HG02884 (cell line): ENCODE results near the gene ADAR.
A peak's percentile ranks its signal among the peaks of the same experiment; 100 is the strongest.
"Not testable (repeated sequence)": the region's sequence is repeated elsewhere in the genome, so short reads cannot be mapped to it uniquely, and the experiment has no call there.

Experiments used
- ATAC-seq: cut with Tn5 transposase; IDR thresholded peaks from one replicate; pipeline ENCODE4 v1.9.1; 2021; ENCODE audit warnings: mild to moderate bottlenecking, moderate library complexity; ENCODE audit not compliant: unreplicated experiment

ADAR gene, protein sequence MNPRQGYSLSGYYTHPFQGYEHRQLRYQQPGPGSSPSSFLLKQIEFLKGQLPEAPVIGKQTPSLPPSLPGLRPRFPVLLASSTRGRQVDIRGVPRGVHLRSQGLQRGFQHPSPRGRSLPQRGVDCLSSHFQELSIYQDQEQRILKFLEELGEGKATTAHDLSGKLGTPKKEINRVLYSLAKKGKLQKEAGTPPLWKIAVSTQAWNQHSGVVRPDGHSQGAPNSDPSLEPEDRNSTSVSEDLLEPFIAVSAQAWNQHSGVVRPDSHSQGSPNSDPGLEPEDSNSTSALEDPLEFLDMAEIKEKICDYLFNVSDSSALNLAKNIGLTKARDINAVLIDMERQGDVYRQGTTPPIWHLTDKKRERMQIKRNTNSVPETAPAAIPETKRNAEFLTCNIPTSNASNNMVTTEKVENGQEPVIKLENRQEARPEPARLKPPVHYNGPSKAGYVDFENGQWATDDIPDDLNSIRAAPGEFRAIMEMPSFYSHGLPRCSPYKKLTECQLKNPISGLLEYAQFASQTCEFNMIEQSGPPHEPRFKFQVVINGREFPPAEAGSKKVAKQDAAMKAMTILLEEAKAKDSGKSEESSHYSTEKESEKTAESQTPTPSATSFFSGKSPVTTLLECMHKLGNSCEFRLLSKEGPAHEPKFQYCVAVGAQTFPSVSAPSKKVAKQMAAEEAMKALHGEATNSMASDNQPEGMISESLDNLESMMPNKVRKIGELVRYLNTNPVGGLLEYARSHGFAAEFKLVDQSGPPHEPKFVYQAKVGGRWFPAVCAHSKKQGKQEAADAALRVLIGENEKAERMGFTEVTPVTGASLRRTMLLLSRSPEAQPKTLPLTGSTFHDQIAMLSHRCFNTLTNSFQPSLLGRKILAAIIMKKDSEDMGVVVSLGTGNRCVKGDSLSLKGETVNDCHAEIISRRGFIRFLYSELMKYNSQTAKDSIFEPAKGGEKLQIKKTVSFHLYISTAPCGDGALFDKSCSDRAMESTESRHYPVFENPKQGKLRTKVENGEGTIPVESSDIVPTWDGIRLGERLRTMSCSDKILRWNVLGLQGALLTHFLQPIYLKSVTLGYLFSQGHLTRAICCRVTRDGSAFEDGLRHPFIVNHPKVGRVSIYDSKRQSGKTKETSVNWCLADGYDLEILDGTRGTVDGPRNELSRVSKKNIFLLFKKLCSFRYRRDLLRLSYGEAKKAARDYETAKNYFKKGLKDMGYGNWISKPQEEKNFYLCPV

DNA sequence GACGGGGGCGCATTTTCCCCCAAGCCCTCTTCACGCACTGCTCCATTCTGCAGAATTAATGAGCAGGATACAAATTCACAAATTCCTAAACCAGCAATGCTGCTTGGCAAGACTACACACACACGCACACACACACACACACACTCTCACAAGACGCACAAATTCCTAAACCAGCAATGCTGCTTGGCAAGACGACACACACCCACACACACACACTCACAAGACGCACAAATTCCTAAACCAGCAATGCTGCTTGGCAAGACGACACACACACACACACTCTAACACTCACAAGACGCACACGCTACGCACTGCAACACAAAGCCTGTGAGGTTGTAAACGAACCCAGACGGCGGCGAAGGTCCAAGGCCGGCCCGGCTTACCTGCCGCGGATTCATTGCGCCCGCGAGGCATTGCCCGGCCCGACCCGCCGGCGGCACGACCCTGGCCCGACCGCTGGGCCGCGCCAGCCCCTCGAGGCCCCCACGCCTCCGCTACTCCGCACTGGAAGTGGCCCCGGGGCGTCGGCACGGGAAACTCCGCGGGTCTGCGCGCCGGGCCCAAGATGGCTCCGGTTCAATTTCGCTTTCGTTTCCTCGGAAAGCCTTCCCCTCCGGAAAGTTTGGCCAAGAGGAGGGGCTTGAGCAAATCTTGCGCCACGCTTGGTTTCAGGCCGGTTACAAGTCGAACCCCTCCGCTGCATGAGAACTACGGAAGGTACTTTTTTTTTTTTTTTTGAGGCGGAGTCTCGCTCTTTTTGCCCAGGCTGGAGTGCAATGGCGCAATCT lies at the start of gene ADAR:
Gene ADAR (minus strand): TSS at position 578 of the 788 bp plus-strand sequence. CDS start 180 bp downstream, at position 398.
- ATAC-seq, result peak; percentile 54

GRCh38 chr1:154657556-154657955 lies 49.6 kb upstream of the ADAR start:
- no peak for ATAC-seq

GRCh38 chr1:154652893-154653292 lies 44.9 kb upstream of the ADAR start:
- ATAC-seq, result no peak

GRCh38 chr1:154644724-154645123 lies 36.7 kb upstream of the ADAR start:
- ATAC-seq, result not testable (repeated sequence)

- ATAC-seq, result no peak
These were observed 33.5 kb upstream of the ADAR start for GRCh38 chr1:154641534-154641933.

DNA sequence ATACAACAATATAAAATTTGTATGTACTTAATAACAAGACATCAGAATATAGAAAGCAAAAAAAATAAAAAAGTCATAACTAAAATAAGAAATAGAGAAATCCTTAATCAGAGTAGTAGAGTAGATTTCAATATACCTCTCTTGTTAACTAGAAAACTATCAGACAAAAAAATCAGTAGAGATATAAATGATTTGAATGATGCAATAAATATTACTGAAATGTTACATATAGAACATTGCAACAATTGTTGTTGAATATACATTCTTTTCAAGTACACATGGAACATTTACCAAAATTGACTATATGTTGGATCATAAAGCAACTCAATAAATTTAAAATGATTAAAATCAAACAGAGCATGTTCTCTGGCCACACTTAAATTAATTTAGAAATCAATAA lies 31.9 kb upstream of the ADAR start:
- ATAC-seq, result no peak

DNA sequence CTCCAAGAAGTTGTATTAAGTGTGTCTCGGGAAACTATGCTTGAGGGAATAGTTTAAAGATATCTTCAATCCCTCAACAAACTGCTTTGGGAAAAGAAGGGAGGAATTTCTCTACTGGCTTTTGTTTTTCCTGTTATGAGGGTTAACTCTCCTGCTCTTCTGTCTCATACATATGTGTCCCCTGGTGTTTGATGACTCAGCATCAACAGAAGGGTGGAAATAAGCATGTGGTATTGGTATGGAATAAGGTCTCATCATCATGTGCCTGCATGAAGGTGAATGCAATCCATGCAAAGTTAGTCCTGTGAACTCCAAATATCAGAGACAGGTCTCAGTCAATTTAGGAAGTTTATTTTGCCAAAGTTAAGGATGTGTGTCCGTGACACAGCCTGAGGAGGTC lies 27.2 kb upstream of the ADAR start:
- no peak for ATAC-seq

- ATAC-seq, result no peak
These were observed 21.7 kb upstream of the ADAR start for GRCh38 chr1:154629675-154630073.

GRCh38 chr1:154629061-154629674 lies 21.2 kb upstream of the ADAR start:
- no peak for ATAC-seq

DNA sequence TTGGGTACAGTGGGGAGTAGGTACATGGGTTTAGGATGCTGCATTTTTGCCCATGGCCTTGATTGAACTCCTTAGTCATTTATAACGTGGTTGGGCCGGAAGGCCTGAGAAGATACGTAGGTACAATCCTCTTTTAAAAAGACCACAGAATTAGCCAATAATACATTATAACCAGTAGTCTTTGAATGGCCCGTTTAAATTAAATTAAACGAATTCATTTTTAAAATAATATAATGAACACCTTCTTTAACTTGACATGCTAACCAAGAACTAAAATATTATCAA lies 20.1 kb upstream of the ADAR start:
- no peak for ATAC-seq

GRCh38 chr1:154627257-154628120 lies 19.5 kb upstream of the ADAR start:
- ATAC-seq, result no peak

DNA sequence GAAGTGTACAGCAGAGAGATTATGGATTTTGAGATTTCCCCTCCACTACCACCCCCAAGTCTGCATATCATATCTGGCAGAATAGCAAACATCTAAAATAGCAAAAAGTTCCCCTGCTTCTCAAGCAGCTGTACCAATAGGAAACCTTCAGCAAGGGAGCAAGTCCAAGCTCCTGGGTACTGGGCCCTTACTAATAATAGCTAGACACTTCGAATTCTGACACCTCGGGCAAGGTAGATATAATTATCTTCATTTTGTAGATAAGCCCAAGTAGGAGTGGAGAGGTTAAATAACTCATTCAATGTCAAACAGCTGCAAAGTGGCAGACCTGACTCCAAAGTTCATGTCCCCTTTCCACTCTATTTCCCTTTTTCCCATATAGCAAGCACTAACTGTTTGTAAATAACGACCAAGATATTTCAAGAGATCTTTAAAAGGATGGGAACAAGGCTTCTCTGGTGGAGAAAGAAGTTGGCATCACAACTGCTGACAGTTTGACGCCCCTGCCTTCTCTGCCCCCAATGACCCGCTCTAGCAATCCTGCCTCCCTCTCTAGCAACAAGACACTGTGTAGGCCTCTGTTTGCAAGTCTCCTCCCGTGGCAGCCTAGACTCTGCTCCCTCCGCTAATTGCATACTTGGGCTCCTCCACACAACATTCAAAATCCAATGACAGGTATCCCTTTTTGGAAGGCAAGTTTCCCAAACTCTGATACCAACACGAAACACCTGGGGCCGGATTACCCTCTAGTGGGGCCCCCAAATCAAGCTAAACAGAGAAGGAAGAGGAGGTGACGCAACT lies 18.7 kb upstream of the ADAR start:
- ATAC-seq, result no peak

DNA sequence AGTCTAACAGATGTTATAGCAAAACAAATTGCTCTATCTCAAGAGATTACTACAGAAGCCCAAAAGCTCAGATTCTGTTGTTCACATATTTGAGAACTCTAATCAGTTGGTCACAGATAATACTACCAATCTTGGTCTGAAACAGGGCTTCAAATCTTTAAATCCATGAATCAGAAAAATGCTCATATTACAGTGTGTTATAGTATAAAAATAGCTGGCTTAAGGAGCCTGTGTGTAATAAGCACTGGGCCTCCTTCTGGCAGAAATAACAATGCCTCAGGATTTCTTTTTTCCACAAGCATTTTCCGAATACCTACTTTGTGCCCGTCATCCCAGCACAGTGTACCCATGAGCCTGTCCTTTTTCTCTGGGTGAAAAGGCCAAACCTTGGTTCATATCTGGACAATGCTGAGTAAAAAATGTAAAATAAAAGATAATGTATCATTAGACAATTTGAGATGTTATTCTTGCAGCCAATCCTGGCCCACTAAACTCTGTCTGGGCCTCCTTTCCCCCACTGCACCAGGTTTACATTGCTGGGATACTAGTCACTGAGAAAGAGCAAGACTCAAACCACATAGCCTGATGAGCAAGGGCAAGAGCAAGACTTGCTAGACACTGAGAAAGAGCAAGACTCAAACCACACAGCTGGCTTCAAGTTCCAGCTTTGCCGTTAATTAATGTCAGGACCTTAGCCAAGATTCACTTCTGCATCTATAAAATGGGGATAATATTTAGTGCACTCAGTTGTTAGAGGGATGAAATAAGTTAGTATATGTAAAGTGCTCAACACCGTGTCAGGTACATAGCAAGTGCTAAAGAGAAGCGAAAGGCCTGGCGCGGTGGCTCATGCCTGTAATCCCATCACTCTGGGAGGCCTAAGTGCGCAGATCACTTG lies 17.0 kb upstream of the ADAR start:
- ATAC-seq, result no peak

DNA sequence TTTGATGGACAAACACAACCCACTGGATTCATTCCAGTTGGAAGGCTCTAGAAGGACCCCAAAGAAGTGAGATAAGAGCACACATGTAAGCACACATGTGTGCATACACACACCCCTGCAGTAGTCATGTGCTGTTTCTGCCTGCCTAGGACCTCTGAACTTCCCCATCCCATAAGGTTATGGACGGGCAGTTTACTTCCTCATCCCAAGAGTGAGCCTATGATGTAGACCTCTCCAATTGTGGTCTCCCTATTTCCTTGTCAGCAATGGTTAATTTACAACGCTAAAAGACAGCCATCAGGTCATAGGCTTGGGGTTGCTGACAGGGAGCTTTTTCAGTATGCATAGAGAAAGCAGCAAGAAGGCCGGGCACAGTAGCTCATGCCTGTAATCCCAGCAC lies 15.4 kb upstream of the ADAR start:
- ATAC-seq, result no peak

GRCh38 chr1:154622503-154623039 lies 14.6 kb upstream of the ADAR start:
- no peak for ATAC-seq

- no peak for ATAC-seq
These were observed 13.9 kb upstream of the ADAR start for GRCh38 chr1:154621875-154622274.

DNA sequence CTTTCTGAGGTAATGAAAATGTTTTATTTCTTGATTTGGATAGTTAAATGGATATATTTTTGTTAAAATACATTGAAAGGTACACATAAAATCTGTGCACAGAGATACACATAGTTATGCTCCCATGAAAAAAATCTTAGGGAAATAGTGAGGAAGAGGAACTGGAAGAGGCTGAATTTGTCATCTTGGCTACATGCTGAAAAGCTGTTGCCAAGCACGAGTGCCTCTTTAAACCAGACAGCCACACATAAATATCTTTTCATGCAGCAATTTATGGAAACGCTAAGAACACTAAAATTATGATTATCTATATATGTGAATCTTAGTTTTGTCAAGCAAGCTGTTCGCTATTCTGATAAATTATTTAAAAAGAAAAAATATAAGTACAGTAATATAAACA lies 12.8 kb upstream of the ADAR start:
- ATAC-seq, result no peak
